ENCODE data around the gene IRGC. TPM values are rescaled to one million over a fixed set of nuclear protein-coding genes. Genes with fewer than 3 reads are reported as not detected.

The IRGC gene
- total and polyA plus RNA-seq, 2 of the 4 experiments (the other 2 are of a cell fraction): not detected

GRCh38 chr19:43754503-43755255 is 38.8 kb downstream of the IRGC start, which contains the start of gene SMG9:
SMG9 (minus strand) TSS chr19:43754962; CDS start chr19:43750741, 4,221 bp downstream.
- WGBS, 2 experiments (ENCODE audit: extremely low coverage in 2 of 2, insufficient read length in 1 of 2): 0% methylated on average over 24 of the region's 79 CpGs; no CpG with 5 or more reads in 1 of the 2 experiments
- no TSS peak for BruUV-seq (replicated peaks)
- peak within 1 kb of the TSS; percentile 97 for H3K27ac ChIP-seq (ENCODE audit: insufficient read depth, low read length)
- TF ChIP-seq MXI1 (IDR thresholded peaks at IDR 0.05; ENCODE audit: borderline replicate concordance, low read depth, low read length) (no peak), RFX5 (IDR thresholded peaks at IDR 0.05; ENCODE audit: low read depth, low read length) (no peak), MAZ (IDR thresholded peaks at IDR 0.05; ENCODE audit: borderline replicate concordance, low read depth, low read length) (peak; percentile 83), MAFK (IDR thresholded peaks at IDR 0.05; ENCODE audit: low read depth, low read length) (no peak), BHLHE40 (IDR thresholded peaks at IDR 0.05; ENCODE audit: low read depth, low read length) (peak; percentile 90), CEBPB (IDR thresholded peaks at IDR 0.05; ENCODE audit: low read depth, low read length) (no peak), POLR2A (IDR thresholded peaks at IDR 0.05; ENCODE audit: low read depth, low read length) (peak; percentile 80), NFE2L2 (IDR thresholded peaks at IDR 0.05; ENCODE audit: low read depth, low read length) (no peak), CHD1 (IDR thresholded peaks at IDR 0.05; ENCODE audit: low read depth, low read length) (no peak), RCOR1 (IDR thresholded peaks at IDR 0.05; ENCODE audit: insufficient replicate concordance, low read length) (peak; percentile 1), SMC3 (IDR thresholded peaks at IDR 0.05; ENCODE audit: low read depth, low read length) (no peak), RAD21 (IDR thresholded peaks at IDR 0.05; ENCODE audit: low read length) (no peak), FOS (IDR thresholded peaks at IDR 0.05; ENCODE audit: low read depth, low read length) (0 out of 2 replicates have a peak, but pooled peaks have one; percentile 24)
- TF ChIP-seq, protein P1, sequence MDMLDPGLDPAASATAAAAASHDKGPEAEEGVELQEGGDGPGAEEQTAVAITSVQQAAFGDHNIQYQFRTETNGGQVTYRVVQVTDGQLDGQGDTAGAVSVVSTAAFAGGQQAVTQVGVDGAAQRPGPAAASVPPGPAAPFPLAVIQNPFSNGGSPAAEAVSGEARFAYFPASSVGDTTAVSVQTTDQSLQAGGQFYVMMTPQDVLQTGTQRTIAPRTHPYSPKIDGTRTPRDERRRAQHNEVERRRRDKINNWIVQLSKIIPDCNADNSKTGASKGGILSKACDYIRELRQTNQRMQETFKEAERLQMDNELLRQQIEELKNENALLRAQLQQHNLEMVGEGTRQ (IDR thresholded peaks at IDR 0.05; ENCODE audit: low read depth, low read length): peak; percentile 66
- TF ChIP-seq, protein P2, sequence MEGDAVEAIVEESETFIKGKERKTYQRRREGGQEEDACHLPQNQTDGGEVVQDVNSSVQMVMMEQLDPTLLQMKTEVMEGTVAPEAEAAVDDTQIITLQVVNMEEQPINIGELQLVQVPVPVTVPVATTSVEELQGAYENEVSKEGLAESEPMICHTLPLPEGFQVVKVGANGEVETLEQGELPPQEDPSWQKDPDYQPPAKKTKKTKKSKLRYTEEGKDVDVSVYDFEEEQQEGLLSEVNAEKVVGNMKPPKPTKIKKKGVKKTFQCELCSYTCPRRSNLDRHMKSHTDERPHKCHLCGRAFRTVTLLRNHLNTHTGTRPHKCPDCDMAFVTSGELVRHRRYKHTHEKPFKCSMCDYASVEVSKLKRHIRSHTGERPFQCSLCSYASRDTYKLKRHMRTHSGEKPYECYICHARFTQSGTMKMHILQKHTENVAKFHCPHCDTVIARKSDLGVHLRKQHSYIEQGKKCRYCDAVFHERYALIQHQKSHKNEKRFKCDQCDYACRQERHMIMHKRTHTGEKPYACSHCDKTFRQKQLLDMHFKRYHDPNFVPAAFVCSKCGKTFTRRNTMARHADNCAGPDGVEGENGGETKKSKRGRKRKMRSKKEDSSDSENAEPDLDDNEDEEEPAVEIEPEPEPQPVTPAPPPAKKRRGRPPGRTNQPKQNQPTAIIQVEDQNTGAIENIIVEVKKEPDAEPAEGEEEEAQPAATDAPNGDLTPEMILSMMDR (conservative IDR thresholded peaks at IDR 0.05; ENCODE audit: low read depth, low read length): no peak

More at GRCh38 chr19:43754503-43755255, 38.8 kb downstream of the IRGC start, which contains the start of gene SMG9:
- Histone ChIP-seq H3K9me3 (ENCODE audit: control insufficient read depth, insufficient read depth, low read length) (no peaks in the 10 kb centered on the region), H4K20me1 (ENCODE audit: insufficient read depth, low read length) (peaks cover 25% of the 10 kb centered on the region), H2BK20ac (ENCODE audit: low read depth, low read length) (peak within 1 kb of the TSS; percentile 28; the same call in 1 of the 2 replicates), H2BK120ac (ENCODE audit: low read depth, low read length) (peak within 1 kb of the TSS; percentile 90), H4K5ac (ENCODE audit: low read depth, low read length) (peak within 1 kb of the TSS; percentile 71), H3K79me1 (ENCODE audit: low read depth in 1 of 2, low read length in 2 of 2) (peaks cover 19 to 64% of the 10 kb centered on the region in 2 experiments), H3K4me3 (ENCODE audit: insufficient read depth, low read depth, low read length) (peak within 1 kb of the TSS; percentile 66), H3K23ac (ENCODE audit: low read depth, low read length) (peak within 1 kb of the TSS; percentile 89), H2AK5ac (ENCODE audit: low read depth, low read length) (peak within 1 kb of the TSS; percentile 91), H4K8ac (ENCODE audit: low read depth in 2 of 2, low read length in 2 of 2) (peak within 1 kb of the TSS; percentile 95 to 98), H3K18ac (ENCODE audit: low read depth, low read length) (peak within 1 kb of the TSS; percentile 79), H2AK9ac (replicated peaks; ENCODE audit: low read depth, low read length, poor library complexity) (peak within 1 kb of the TSS; percentile 86), H3K4me2 (ENCODE audit: low read depth, low read length) (peak within 1 kb of the TSS; percentile 90), H4K91ac (ENCODE audit: insufficient read depth, low read depth, low read length) (peak within 1 kb of the TSS; percentile 98), H2BK5ac (ENCODE audit: low read depth, low read length, poor library complexity, severe bottlenecking) (peak within 1 kb of the TSS; percentile 96), H3K9me1 (ENCODE audit: insufficient read depth, low read length) (peaks cover 19% of the 10 kb centered on the region), H3K14ac (replicated peaks; ENCODE audit: low read depth, low read length) (peak within 1 kb of the TSS; percentile 86), H3K27me3 (ENCODE audit: control insufficient read depth, insufficient read depth, low read length) (no peaks in the 10 kb centered on the region), H2AFZ (replicated peaks; ENCODE audit: low read length, poor library complexity) (peak within 1 kb of the TSS; percentile 99), H3K4me1 (ENCODE audit: control insufficient read depth, insufficient read depth, low read length) (peaks cover 20% of the 10 kb centered on the region), H3K4ac (ENCODE audit: low read depth, low read length) (peak within 1 kb of the TSS; percentile 97), H3K9ac (ENCODE audit: low read depth, low read length) (peak within 1 kb of the TSS; percentile 90), H3K56ac (ENCODE audit: extremely low read depth, insufficient read depth, low read length) (peak within 1 kb of the TSS; percentile 98), H2BK15ac (ENCODE audit: low read depth, low read length) (peak within 1 kb of the TSS; percentile 95; the same call in 2 of the 3 replicates), H3K36me3 (ENCODE audit: control insufficient read depth, insufficient read depth, low read length) (peaks cover 9% of the 10 kb centered on the region)
- ATAC-seq (ENCODE audit: low read depth) (peak; percentile 85), DNase-seq (peak; percentile 97)
- intact Hi-C loops (cut with micrococcal nuclease): no loop called here
- ChIA-PET CTCF (no interaction called here), POLR2A (ENCODE audit: unreplicated experiment) (interaction anchor here (0.5 to 1.4 kb wide), 3 partner anchors 10 to 159 kb away, joined by 3 to 4 read pairs (median 3); partner anchors contain the start of genes IRGQ and ZNF576)
- in situ Hi-C loops (cut with MboI; ENCODE audit: low sequenced_read_pairs): no loop called here
- dilution Hi-C loops (cut with HindIII; ENCODE audit: low sequenced_read_pairs, unreplicated experiment): no loop called here

All from IMR-90 (cell line).